GM21528 (cell line): ENCODE results near the gene RIT2.

Source experiments
- ATAC-seq: cut with Tn5 transposase; IDR thresholded peaks from one replicate; pipeline ENCODE4 v1.9.1; 2021; ENCODE audit warnings: mild to moderate bottlenecking, moderate library complexity; ENCODE audit not compliant: unreplicated experiment, low FRiP score

RIT2 gene

GRCh38 chr18:43115076-43115921 is at the start of gene RIT2:
Gene RIT2, minus strand, starts transcription at chr18:43115685.
- no peak for ATAC-seq

GRCh38 chr18:43161528-43161927 is 46.0 kb upstream of the RIT2 start:
- ATAC-seq: no peak

- ATAC-seq: no peak
Measured at GRCh38 chr18:43160509-43160908, 45.0 kb upstream of the RIT2 start.

GRCh38 chr18:43159926-43160325 is 44.4 kb upstream of the RIT2 start:
- ATAC-seq: no peak

DNA sequence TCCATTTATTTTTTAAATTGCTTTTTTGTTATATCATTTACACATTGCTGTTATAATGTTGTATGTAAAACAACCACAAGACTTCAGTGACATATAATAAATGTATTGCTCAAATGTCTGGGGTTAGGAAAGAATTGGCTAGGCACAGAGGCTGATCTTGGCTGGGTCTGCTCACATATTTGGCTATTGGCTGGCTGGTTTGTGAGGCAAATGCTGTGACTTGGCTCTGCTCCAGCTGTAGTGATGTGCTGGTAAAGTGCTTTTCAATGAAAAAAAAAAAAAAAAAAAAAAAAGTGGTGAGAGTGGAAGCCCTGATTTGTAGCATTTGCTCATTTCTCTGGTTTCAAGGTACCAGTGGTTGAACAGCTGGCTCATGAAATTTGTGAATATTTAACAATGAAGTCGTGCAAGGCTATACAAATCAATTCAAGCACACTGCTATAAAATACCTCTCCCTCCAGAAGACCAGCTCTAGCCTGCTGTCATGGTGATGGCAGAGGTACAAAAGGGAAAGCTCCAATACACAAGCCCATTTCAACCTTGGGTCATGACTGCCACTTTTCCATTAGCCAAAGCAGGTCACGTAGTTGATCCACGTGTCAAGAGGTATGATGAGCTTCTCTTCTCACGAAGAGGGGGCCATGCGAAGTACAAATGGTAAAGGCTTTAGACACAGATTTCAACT is 43.7 kb upstream of the RIT2 start:
- ATAC-seq: no peak

DNA sequence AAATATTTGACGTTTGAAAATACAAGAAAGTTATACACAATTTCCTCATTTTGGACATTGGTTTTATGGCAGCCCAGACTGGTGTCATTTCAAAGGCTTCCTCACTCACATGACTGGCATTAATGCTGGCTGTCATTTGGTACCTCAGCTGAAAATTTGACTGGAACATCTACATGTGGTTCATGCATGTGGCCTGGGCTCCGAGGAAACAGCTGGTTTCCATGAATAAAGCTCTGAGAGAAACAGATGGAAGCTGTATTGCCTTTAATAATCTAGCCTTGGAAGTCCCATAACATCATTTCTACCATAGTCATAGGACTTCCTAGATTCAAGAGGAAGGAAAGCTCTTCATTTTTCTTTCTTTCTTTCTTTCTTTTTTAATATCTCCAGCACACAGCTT is 42.9 kb upstream of the RIT2 start:
- ATAC-seq: no peak

GRCh38 chr18:43155842-43156241 is 40.4 kb upstream of the RIT2 start:
- ATAC-seq: no peak

DNA sequence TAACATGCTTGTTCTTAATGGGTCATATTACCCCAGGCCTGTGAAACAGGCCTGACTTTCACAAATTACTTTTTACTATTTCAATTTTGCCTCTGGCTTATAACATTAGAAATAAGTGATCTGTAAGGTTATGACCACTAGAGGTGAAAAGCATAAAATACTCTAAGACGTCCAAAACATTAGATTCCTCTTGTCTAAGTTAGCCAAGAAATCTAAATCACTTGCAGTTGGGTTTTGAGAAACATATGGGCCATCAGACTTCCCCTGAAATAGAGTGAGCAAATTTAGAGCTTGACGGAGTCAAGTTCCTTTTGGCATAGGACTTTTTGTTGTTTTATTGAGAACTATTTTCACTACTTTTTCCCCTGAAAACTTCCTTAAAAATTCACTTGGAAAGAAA is 32.7 kb upstream of the RIT2 start:
- no peak for ATAC-seq

GRCh38 chr18:43141208-43141607 is 25.7 kb upstream of the RIT2 start:
- ATAC-seq: no peak

- no peak for ATAC-seq
Measured at GRCh38 chr18:43139288-43139946, 23.9 kb upstream of the RIT2 start.

- ATAC-seq: no peak
Measured at GRCh38 chr18:43134876-43135275, 19.4 kb upstream of the RIT2 start.

GRCh38 chr18:43130716-43131260 is 15.3 kb upstream of the RIT2 start:
- ATAC-seq: no peak

- ATAC-seq: no peak
Measured at GRCh38 chr18:43129946-43130524, 14.6 kb upstream of the RIT2 start.

DNA sequence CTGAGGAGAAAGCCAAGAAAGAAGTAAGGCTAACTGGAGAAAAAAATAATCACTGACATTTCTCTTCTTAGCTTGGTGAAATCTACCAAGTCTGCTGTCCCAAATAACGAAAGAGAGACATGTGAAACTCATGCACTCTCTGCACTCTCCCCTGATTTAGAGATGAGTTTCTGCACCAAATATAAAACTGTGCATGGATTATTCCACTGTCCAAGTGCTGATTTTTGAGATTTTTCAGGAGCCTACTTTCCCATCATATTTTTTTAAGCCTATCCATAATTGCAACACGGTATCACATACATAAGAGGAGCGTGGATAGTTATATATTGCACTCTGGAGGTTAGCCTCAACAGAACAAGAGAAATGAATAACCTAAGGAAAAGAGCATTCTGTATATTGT is 10.0 kb upstream of the RIT2 start:
- no peak for ATAC-seq

- ATAC-seq: no peak
Measured at GRCh38 chr18:43122955-43123354, 7.5 kb upstream of the RIT2 start.

DNA sequence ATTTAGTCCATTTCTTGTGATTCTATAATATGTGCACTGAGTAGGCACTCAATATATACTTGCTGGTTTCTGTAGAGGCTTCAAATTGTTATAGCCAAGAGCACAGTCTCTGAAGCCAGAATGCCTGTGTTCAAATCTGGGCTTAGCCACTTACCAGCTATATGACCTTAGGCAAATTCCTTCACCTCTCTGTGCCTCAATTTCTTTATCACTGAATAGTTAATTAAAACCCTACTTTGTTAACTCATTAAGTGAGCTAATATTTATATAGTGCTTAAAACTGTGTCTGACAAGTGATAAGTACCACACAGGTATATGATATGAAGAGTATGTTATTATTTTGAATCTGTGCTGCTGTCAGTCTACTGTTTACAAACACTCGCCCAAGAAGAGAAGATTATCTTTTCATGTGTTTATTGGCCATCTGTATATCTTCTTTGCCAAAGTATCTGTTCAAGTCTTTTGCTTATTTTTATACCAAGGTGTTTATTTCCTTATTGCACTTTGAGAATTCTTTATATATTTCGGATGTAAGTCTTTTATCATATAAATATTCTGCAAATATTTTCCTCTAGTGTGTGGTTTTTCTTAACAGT is 1.3 kb upstream of the RIT2 start:
- no peak for ATAC-seq

DNA sequence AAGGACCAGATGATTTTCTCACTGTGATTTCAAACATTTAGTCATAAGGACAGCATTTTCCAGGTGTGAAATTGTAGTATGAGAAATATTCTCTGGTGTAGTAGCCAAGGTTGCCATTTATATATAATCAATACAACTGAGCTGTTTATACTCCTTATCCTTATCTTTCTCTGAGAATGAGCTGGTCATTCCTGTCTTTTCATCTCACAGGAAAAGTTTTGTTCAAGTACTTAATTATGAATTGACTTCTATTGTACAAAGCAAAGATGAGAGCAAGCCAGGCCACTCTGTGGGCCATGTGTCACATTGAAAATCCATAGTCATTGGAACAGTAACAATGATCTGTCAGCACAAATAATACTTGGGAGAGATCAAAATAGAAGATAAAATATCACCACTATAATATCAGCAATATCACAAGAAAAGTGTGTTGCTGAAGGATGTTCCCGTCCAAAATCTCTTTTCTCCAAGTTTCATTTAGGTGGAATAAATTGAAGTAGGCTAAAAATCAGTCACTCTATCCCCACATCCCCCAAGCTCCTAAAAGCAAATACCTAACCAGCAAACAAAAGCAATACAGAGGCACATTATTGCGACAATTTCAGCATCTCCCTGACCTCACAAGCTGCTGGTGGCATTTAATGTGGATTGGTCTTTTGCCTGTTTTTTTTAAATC is 2.1 kb downstream of the RIT2 start:
- no peak for ATAC-seq

DNA sequence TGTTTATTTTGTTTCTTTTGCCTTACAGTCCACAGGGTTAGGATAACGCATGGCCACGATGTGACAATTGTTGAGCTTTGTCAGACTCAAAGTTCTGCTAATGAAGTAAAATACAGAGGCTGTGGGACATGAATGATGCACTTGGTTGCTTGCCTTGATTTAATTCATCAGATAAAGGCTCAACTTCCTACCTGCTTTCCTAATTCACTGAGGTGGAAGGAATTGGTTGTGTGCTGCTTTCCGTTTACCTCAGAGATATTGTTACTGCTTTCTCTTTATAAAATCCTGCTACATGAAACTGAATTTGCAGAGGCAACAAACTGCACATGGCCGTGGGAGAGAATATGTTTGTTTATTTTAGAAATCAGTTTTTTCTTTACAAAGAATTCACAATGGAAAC is 6.6 kb downstream of the RIT2 start:
- ATAC-seq: no peak

DNA sequence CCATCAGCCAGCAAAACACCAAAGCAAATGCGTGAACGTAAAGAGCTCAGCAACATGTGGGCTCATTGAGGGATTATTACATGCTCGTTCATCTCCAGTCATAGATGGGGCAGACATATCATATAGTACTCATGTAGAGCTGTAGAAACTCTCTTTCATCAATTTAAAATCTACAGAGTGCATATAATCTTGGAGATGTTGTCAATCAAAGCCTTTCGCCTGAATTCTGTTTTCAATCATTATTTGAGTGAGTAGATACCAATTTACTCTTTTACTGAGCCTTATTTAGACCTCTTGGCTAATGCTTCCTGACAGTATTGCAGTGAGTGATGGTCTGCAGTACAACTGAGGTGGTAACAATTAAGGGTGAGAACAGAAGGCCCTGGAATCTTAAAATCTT is 7.0 kb downstream of the RIT2 start:
- no peak for ATAC-seq

DNA sequence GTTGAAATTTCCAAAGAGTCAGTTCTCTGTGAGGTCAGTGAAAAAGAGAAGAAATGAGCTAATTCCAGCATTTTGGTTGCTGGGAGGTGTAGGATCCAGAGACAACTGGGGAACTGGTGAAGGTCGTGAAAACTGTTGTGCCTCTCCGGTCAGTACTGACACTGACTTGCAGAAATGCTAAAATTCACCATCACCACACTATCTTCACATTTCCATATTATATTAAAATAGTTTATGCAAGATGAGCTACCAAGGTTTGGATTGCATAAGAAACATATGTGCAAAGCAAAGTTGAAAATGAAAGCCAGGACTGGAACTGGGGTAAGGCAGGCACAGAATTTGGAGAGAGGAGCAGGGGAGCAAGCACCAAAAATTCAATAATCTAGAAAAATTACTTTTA is 21.8 kb downstream of the RIT2 start:
- no peak for ATAC-seq
